ENCODE data around the gene CCR9.

DNA sequence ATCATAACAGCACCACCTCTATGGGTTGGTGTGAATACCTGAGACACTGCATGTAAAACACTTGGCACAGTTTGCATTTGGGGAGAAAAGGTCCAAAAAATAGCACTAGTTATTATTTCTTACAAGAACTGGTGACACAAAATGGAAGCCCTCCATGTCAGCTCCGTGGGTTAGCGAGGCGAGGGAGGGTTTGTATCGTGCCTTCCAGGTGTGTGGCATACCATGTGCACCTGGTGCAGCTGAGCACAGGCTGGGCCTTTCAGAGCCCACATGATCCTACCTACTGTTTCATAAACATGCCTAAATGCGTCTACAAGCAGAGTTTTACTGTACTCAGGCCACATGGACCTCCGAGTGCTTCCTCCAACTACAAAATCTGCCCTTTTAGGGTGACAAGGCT, 62.5 kb downstream of the CCR9 start:
- TF ChIP-seq, protein P1, sequence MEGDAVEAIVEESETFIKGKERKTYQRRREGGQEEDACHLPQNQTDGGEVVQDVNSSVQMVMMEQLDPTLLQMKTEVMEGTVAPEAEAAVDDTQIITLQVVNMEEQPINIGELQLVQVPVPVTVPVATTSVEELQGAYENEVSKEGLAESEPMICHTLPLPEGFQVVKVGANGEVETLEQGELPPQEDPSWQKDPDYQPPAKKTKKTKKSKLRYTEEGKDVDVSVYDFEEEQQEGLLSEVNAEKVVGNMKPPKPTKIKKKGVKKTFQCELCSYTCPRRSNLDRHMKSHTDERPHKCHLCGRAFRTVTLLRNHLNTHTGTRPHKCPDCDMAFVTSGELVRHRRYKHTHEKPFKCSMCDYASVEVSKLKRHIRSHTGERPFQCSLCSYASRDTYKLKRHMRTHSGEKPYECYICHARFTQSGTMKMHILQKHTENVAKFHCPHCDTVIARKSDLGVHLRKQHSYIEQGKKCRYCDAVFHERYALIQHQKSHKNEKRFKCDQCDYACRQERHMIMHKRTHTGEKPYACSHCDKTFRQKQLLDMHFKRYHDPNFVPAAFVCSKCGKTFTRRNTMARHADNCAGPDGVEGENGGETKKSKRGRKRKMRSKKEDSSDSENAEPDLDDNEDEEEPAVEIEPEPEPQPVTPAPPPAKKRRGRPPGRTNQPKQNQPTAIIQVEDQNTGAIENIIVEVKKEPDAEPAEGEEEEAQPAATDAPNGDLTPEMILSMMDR (IDR thresholded peaks at IDR 0.05), result no peak
- TF ChIP-seq EP300 (IDR thresholded peaks at IDR 0.05) (no peak), POLR2AphosphoS5 (IDR thresholded peaks at IDR 0.05) (no peak)
